NCI-H1417 (cell line): Measurements from ENCODE around the gene PLGRKT.
A peak's percentile ranks its signal among the peaks of the same experiment; 100 is the strongest.
"Not testable (repeated sequence)": the region's sequence is repeated elsewhere in the genome, so short reads cannot be mapped to it uniquely, and the experiment has no call there.

Experiments
- DNase-seq, 3 experiments: peaks; one replicate each; lab custom pipeline; 2025; lab: John Stamatoyannopoulos, UW

The PLGRKT gene

GRCh38 chr9:5430912-5431311 lies 6.8 kb downstream of the PLGRKT start:
- DNase-seq = no peak

GRCh38 chr9:5429873-5430564 lies 7.7 kb downstream of the PLGRKT start:
- DNase-seq = no peak

GRCh38 chr9:5428794-5429528 lies 8.8 kb downstream of the PLGRKT start:
- DNase-seq = no peak

- no peak for DNase-seq
Observed at GRCh38 chr9:5428172-5428571, 9.6 kb downstream of the PLGRKT start.

- no peak for DNase-seq
Observed at GRCh38 chr9:5427005-5427404, 10.7 kb downstream of the PLGRKT start.

GRCh38 chr9:5425006-5425628 lies 12.6 kb downstream of the PLGRKT start:
- DNase-seq = peak in 2 of 3 experiments; percentile 19 to 28

GRCh38 chr9:5422276-5422675 lies 15.4 kb downstream of the PLGRKT start:
- no peak for DNase-seq

GRCh38 chr9:5421163-5421562 lies 16.6 kb downstream of the PLGRKT start:
- DNase-seq = no peak

- no peak for DNase-seq
Observed at GRCh38 chr9:5419987-5420386, 17.7 kb downstream of the PLGRKT start.

GRCh38 chr9:5418481-5418880 lies 19.2 kb downstream of the PLGRKT start:
- DNase-seq = no peak

- DNase-seq = peak in 1 of 3 experiments; percentile 1
Observed at GRCh38 chr9:5416953-5417352, 20.8 kb downstream of the PLGRKT start.

GRCh38 chr9:5408596-5408995 lies 29.1 kb downstream of the PLGRKT start:
- DNase-seq = no peak

GRCh38 chr9:5402217-5402616 lies 35.5 kb downstream of the PLGRKT start:
- DNase-seq = no peak

GRCh38 chr9:5397547-5397946 lies 40.2 kb downstream of the PLGRKT start:
- DNase-seq = not testable (repeated sequence)

- no peak for DNase-seq
Observed at GRCh38 chr9:5395428-5395827, 42.3 kb downstream of the PLGRKT start.

- not testable (repeated sequence) for DNase-seq
Observed at GRCh38 chr9:5393976-5394375, 43.7 kb downstream of the PLGRKT start.

- no peak for DNase-seq
Observed at GRCh38 chr9:5393497-5393896, 44.2 kb downstream of the PLGRKT start.

GRCh38 chr9:5392285-5392684 lies 45.4 kb downstream of the PLGRKT start:
- DNase-seq = no peak

GRCh38 chr9:5389109-5389732 lies 48.5 kb downstream of the PLGRKT start:
- DNase-seq = no peak

- no peak for DNase-seq
Observed at GRCh38 chr9:5388026-5388819, 49.5 kb downstream of the PLGRKT start.

- DNase-seq = no peak
Observed at GRCh38 chr9:5384436-5384835, 53.3 kb downstream of the PLGRKT start.

GRCh38 chr9:5382479-5382878 lies 55.2 kb downstream of the PLGRKT start:
- DNase-seq = no peak
